Omental fat pad (tissue), 4 donors: Measurements from ENCODE around the gene SQSTM1. TPM values are rescaled to one million over a fixed set of nuclear protein-coding genes. Genes with fewer than 3 reads are reported as not detected.
"Not testable (repeated sequence)": the region's sequence is repeated elsewhere in the genome, so short reads cannot be mapped to it uniquely, and the experiment has no call there.

ENCODE experiments used
- ATAC-seq: fragments of 150-250 bp; one replicate; pipeline ENCODE4 v1.9.1; 2016; ENCODE audit warnings: mild to moderate bottlenecking, moderate library complexity; ENCODE audit not compliant: low FRiP score
- DNase-seq: peaks from one replicate; pipeline ENCODE4 v3.0.0-alpha.2; 2019; ENCODE audit warnings: low spot score
- CTCF ChIP-seq, 3 donors: fragments of 450-650 bp; IDR thresholded peaks; one replicate each; pipeline ENCODE4 v1.5.1; 2016 to 2017; ENCODE audit warnings: antibody characterized with exemption in 3 of 3, mild to moderate bottlenecking in 3 of 3, moderate library complexity in 2 of 3
- total RNA-seq, 4 donors: library from RNA; depleted of rRNA; stranded (reverse); fragments of >200 nt; gene quantifications; one replicate each; pipeline ENCODE4 v1.1.0, GENCODE V29; 2016

Gene SQSTM1
- total RNA-seq, 4 donors from 2014 or later: 400 to 762 (median 566) TPM

DNA sequence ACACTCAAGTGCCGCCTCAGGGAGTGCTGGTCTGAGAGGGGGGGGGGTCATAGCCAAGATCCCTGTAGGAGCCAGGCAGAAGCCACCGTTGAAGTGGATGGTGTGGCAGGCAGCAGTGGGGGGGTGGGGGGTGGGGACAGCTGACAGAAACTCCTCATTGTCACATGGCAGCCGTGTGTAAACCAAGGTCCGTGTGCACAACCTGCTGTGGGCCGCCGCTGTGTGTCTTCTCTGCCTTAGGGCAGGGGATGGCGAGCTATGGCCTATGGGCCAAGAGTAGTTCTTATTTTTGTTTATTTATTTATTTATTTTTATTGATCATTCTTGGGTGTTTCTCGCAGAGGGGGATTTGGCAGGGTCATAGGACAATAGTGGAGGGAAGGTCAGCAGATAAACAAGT lies 13.4 kb downstream of the SQSTM1 start:
- no peak for TF ChIP-seq CTCF (IDR thresholded peaks at IDR 0.05)
- DNase-seq: no peak

DNA sequence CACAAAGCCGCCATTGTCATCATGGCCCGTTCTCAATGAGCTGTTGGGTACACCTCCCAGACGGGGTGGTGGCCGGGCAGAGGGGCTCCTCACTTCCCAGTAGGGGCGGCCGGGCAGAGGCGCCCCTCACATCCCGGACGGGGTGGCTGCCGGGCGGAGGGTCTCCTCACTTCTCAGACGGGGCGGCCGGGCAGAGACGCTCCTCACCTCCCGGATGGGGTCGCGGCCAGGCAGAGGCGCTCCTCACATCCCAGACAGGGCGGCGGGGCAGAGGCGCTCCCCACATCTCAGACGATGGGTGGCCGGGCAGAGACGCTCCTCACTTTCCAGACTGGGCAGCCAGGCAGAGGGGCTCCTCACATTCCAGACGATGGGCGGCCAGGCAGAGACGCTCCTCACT lies 14.2 kb downstream of the SQSTM1 start:
- not testable (repeated sequence) for ATAC-seq, DNase-seq

More for the DNA sequence above, 13.4 kb downstream of the SQSTM1 start:
- ATAC-seq: no peak

DNA sequence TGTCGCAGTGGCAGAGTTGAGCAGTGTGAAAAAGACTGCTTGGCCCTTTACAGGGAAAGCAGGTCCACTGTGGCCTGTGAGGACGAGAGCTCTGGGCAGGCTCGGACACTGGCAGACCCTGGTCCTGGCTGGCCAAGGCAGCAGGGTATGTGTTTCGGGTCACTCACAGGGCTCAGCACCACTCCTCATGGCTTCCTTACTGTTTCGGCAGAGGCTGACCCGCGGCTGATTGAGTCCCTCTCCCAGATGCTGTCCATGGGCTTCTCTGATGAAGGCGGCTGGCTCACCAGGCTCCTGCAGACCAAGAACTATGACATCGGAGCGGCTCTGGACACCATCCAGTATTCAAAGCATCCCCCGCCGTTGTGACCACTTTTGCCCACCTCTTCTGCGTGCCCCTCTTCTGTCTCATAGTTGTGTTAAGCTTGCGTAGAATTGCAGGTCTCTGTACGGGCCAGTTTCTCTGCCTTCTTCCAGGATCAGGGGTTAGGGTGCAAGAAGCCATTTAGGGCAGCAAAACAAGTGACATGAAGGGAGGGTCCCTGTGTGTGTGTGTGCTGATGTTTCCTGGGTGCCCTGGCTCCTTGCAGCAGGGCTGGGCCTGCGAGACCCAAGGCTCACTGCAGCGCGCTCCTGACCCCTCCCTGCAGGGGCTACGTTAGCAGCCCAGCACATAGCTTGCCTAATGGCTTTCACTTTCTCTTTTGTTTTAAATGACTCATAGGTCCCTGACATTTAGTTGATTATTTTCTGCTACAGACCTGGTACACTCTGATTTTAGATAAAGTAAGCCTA lies 15.7 kb downstream of the SQSTM1 start:
- DNase-seq (peak; percentile 20), ATAC-seq (peak; percentile 29)
- no peak for TF ChIP-seq CTCF (IDR thresholded peaks at IDR 0.05)

- no peak for TF ChIP-seq CTCF (IDR thresholded peaks at IDR 0.05)
- DNase-seq (no peak), ATAC-seq (no peak)
Measured at GRCh38 chr5:179837076-179838011, 16.6 kb downstream of the SQSTM1 start.

GRCh38 chr5:179839328-179840256 lies 18.9 kb downstream of the SQSTM1 start:
- peak; percentile 22 for DNase-seq
- ATAC-seq: no peak
- no peak for TF ChIP-seq CTCF (IDR thresholded peaks at IDR 0.05)

GRCh38 chr5:179840321-179840720 lies 19.6 kb downstream of the SQSTM1 start:
- DNase-seq: peak; percentile 20
- TF ChIP-seq CTCF (IDR thresholded peaks at IDR 0.05): no peak
- ATAC-seq: no peak
